ENCODE data around the gene FILIP1. TPM values are rescaled to one million over a fixed set of nuclear protein-coding genes. Genes with fewer than 3 reads are reported as not detected.

Gene FILIP1
- total RNA-seq, 1 donor from 2014 or later, result not detected

DNA sequence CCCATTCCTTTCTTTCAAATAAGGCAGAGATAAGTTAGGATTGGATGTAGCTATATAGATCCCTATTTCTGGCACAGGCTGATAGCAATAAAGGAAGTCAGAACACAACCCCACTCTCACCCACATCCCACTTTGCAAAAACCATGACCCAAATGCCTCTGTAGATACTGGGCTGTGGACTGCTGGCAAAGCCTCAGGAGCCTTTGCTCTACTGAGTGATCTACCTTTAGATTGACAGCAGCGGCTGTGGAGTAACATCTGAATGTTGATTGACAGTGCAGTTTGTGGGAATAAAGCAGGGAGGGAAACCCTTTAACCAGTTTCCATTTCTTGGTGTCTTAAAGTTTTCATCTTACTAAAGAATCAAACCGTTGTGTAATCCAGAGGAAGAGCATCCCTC lies 202.3 kb downstream of the FILIP1 start:
- intact Hi-C loops (cut with micrococcal nuclease), result no loop called here
- H3K9me3 Mint-ChIP-seq, result no peaks in the 10 kb centered on the region

DNA sequence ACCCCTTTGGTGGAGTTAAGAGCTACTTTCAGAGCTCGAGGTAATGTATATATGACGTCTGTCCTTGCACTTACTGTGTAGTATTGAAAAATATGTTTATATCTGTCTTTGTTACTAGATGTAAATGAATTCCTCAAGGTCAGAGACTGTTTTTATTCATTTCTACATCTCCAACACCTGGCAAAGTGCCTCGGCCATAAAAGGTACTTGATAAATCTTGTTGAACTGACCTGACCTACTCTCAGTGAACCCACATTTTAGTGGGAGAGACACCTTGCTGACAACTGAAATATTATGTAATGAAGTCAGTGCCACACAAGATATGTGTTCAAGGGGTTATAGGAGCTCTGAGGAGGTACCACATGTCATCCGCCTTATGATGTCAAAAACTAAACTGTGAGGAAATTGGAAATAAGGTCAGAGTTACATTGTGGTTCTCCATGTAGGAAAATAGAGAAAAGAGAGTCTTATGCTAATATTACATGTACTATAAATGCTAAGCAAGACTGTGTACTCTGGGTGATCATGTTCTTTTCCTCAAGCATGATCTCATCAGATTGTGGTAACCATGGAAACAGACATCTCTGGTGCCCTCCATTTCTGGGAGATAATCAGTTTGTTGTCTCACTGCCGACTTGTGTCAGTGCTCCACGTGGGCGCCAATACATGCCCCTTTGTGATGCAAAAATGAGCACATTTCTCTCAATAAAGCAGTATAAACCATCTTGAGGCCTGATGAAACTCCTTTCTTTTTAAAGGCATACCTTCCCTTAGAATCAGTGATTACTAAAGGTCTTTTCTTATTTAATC lies 203.3 kb downstream of the FILIP1 start:
- Mint-ChIP-seq H3K27me3 (ENCODE audit: insufficient read depth) (no peaks in the 10 kb centered on the region), H3K4me3 (no peak overlapping the region), H3K4me1 (ENCODE audit: low read depth) (peaks cover 35% of the 10 kb centered on the region), H3K27ac (no peak overlapping the region), H3K36me3 (ENCODE audit: low read depth) (peaks cover 6% of the 10 kb centered on the region), H3K9me3 (no peaks in the 10 kb centered on the region)
- no peak for DNase-seq (ENCODE audit: low spot score)
- intact Hi-C loops (cut with micrococcal nuclease), result no loop called here

More for the DNA sequence above, 202.3 kb downstream of the FILIP1 start:
- Mint-ChIP-seq H3K27me3 (ENCODE audit: insufficient read depth) (no peaks in the 10 kb centered on the region), H3K36me3 (ENCODE audit: low read depth) (peaks cover 6% of the 10 kb centered on the region), H3K4me3 (no peak overlapping the region), H3K27ac (no peak overlapping the region), H3K4me1 (ENCODE audit: low read depth) (peaks cover 33% of the 10 kb centered on the region)
- no peak for DNase-seq (ENCODE audit: low spot score)

DNA sequence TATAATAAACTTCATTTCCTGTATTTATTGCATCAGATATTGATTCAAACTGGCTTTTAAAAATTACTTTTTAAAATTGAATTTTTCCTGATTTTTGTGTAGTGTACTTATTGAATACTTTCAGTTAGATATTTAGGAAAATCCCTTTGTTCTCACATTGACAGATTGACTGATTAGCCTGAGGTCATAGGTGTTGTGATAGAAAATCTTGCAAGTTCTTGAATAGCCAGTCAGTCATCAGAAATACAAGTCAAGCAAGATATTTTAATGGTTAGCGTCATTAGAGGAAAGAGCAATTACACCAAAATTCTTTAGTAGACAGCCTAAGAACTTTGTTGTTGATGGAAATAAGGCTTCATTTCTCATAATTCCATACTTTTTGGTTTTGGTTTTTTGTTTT lies 205.6 kb downstream of the FILIP1 start:
- Mint-ChIP-seq H3K4me1 (ENCODE audit: low read depth) (peaks cover 35% of the 10 kb centered on the region), H3K27me3 (ENCODE audit: insufficient read depth) (no peaks in the 10 kb centered on the region), H3K9me3 (no peaks in the 10 kb centered on the region), H3K27ac (no peak overlapping the region), H3K36me3 (ENCODE audit: low read depth) (peaks cover 6% of the 10 kb centered on the region), H3K4me3 (no peak overlapping the region)
- intact Hi-C loops (cut with micrococcal nuclease), result no loop called here
- DNase-seq (ENCODE audit: low spot score), result no peak

DNA sequence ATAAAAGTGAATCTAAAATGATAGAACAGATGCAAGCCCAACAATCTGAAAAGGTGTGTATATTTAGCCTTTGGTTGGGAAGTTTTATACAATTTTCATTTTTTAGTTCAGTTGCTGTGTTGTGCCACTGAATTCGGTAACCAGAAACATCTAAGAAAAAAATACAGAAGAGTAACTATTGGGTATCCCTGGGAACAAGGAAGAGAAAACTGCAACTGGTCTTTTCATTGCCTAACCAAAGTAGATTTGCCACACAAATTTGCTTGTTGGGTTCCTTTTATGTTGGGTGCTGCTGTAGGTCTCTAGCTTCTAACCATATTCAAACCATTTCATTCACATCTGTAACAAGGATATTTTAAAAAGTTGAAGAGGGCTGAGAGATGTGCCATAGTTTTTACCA lies 206.2 kb downstream of the FILIP1 start:
- intact Hi-C loops (cut with micrococcal nuclease), result loop anchor here (1.0 kb wide), 1 partner anchor 10 kb away; no protein-coding TSS in a partner anchor
- Mint-ChIP-seq H3K36me3 (ENCODE audit: low read depth) (peaks cover 6% of the 10 kb centered on the region), H3K4me3 (no peak overlapping the region), H3K27me3 (ENCODE audit: insufficient read depth) (no peaks in the 10 kb centered on the region), H3K4me1 (ENCODE audit: low read depth) (peaks cover 39% of the 10 kb centered on the region), H3K9me3 (no peaks in the 10 kb centered on the region), H3K27ac (no peak overlapping the region)
- DNase-seq (ENCODE audit: low spot score), result no peak

DNA sequence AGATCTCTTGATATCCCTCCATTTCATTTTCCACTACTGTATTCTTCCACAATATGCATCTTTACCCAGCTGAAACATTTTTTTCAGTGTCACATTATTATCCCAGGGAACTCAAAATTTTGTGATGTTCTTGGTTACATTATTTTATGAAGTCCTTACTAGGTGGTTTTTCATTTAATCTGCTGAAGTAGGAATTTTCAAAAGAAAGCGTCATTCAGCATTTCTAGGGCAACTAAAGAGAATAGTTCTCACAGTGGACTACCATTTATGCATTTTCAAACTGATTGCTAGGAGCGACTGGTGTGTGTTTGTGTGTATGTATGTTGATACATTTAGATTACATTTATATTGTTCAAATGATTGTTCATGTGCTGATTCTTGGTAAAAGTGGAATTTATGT lies 206.6 kb downstream of the FILIP1 start:
- peak overlapping the region; percentile 75 for H3K4me3 Mint-ChIP-seq
- H3K9me3 Mint-ChIP-seq, result no peaks in the 10 kb centered on the region
- peaks cover 44% of the 10 kb centered on the region for H3K4me1 Mint-ChIP-seq (ENCODE audit: low read depth)
- H3K27ac Mint-ChIP-seq, result no peak overlapping the region
- no peaks in the 10 kb centered on the region for H3K27me3 Mint-ChIP-seq (ENCODE audit: insufficient read depth)
- intact Hi-C loops (cut with micrococcal nuclease), result loop anchor here (1.0 kb wide), 1 partner anchor 10 kb away; no protein-coding TSS in a partner anchor
- peaks cover 6% of the 10 kb centered on the region for H3K36me3 Mint-ChIP-seq (ENCODE audit: low read depth)
- DNase-seq (ENCODE audit: low spot score), result no peak

DNA sequence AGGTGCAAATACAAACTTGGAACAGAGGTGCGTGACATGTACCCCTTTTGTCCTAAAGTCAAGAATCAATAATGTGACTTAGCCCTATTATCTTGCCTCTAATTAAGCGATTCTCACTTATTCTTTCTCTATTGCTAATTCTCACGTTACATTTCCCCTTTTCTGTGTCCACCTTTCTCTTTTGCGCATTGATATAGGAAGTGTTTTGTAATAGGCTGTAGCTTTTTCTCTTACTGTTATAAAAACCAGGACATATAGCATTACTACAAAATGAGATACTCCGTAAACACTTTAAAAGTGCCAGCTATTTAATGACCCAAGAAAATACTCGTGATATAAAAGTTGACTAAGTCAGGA lies 208.3 kb downstream of the FILIP1 start:
- H3K4me3 Mint-ChIP-seq, result no peak overlapping the region
- no peaks in the 10 kb centered on the region for H3K27me3 Mint-ChIP-seq (ENCODE audit: insufficient read depth)
- DNase-seq (ENCODE audit: low spot score), result no peak
- H3K4me1 Mint-ChIP-seq (ENCODE audit: low read depth), result peaks cover 40% of the 10 kb centered on the region
- peaks cover 6% of the 10 kb centered on the region for H3K36me3 Mint-ChIP-seq (ENCODE audit: low read depth)
- H3K27ac Mint-ChIP-seq, result no peak overlapping the region
- intact Hi-C loops (cut with micrococcal nuclease), result loop anchor here (1.0 to 2.0 kb wide), 3 partner anchors 42 to 1764 kb away; partner anchors contain the start of genes COX7A2 and EEF1A1
- H3K9me3 Mint-ChIP-seq, result no peaks in the 10 kb centered on the region

DNA sequence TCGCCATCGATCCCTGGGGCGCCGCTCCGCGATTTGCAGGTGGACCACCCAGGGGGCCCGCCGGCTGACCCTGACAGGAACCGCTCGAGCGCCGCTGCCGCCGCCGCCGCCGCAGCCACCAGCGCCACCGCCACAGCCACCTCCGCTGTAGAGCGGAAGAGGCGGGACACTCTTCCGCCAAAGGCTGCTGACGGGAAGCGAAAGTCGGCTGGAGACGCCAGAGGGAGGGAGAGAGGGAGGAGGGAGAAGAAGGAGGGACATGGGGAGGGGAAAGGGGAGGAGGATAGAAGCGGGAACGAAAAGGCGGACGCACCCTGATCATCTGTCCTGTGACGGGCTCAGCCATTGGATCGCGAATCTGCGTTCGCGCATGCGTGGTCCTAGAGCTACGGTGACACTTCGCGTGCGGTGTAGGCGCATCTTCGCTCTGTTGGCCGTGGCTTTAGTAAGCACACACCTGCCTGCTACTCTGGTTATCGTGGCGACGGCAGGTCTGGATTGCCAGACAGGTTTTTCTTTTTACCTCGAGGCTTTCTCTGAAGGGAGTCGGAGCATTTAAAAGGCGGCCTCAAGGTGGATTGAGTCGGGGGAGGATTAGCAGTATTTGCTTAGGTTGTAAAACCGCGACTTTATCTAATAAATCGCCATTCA lies 208.8 kb downstream of the FILIP1 start, which contains the start of gene TMEM30A:
Gene TMEM30A (minus strand): TSS at position 161 of the 651 bp plus-strand sequence. CDS start 154 bp downstream, at position 7.
- intact Hi-C loops (cut with micrococcal nuclease), result loop anchor here (1.0 to 2.0 kb wide), 6 partner anchors 41 to 1764 kb away; partner anchors contain the start of genes COX7A2 and EEF1A1
- no peak within 1 kb of the TSS for H3K27ac Mint-ChIP-seq
- no peaks in the 10 kb centered on the region for H3K9me3 Mint-ChIP-seq
- H3K36me3 Mint-ChIP-seq (ENCODE audit: low read depth), result peaks cover 5% of the 10 kb centered on the region
- peaks cover 40% of the 10 kb centered on the region for H3K4me1 Mint-ChIP-seq (ENCODE audit: low read depth)
- no peak within 1 kb of the TSS for H3K4me3 Mint-ChIP-seq
- DNase-seq (ENCODE audit: low spot score), result peak; percentile 97
- no peaks in the 10 kb centered on the region for H3K27me3 Mint-ChIP-seq (ENCODE audit: insufficient read depth)

DNA sequence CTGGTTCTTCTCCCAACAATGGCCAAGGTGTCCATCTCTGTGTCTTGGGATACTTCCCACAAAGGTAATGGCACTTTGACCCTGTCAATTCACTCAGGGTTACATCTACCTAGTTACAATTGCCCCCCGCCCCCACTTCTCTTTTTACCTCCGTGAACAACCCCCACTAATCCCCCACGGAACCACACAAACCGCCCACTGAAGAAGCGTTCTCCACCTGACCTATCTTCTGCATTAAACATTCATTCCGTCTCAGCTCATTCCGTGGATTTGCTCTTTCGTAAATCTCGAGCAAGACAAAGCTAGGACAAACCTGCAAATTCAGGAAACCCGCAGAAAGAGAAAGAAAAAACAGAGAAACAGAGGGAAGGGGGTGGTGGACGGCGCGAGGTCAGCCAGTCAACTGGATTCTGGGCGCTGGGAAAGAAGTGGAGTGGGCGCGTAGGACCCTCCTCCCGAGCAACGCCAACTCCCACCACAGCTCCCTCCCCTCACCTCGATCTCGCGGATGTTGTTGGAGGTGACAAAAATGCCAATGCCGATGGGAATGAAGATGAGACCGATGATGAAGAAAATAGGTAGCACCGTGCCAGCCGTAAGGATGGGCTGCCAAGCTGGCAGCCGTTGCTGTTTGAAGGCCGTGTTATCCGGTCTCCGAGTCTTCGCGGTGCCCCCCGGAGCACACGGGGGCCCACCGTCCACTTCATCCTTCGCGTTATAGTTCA lies 209.5 kb downstream of the FILIP1 start:
- intact Hi-C loops (cut with micrococcal nuclease), result loop anchor here (1.0 to 2.0 kb wide), 4 partner anchors 67 to 1763 kb away; partner anchors contain the start of gene EEF1A1
- Mint-ChIP-seq H3K27me3 (ENCODE audit: insufficient read depth) (no peaks in the 10 kb centered on the region), H3K4me1 (ENCODE audit: low read depth) (peaks cover 45% of the 10 kb centered on the region), H3K27ac (no peak overlapping the region), H3K36me3 (ENCODE audit: low read depth) (peaks cover 6% of the 10 kb centered on the region), H3K4me3 (no peak overlapping the region), H3K9me3 (no peaks in the 10 kb centered on the region)
- DNase-seq (ENCODE audit: low spot score), result peak; percentile 8

DNA sequence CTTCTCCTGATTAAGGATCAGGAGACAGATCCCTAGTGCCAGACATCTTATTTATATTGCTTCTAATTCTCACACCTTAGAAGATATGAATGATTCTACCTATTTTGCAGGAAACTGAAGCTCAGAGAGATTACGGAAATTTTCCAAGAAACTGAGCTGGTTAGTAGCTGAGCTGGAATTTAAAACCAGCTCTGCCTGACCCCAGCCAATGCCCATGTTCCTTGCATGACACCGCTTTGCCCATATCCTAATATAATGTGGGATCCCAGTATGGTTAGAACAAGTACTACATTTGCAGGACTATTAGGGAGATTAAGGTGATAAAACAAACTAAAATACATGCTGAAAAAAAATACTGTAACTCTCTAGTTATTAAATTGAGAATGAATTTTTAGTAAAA lies 210.9 kb downstream of the FILIP1 start:
- peaks cover 14% of the 10 kb centered on the region for H3K36me3 Mint-ChIP-seq (ENCODE audit: low read depth)
- no peaks in the 10 kb centered on the region for H3K27me3 Mint-ChIP-seq (ENCODE audit: insufficient read depth)
- intact Hi-C loops (cut with micrococcal nuclease), result no loop called here
- DNase-seq (ENCODE audit: low spot score), result no peak
- peak overlapping the region; percentile 14 for H3K27ac Mint-ChIP-seq
- peaks cover 51% of the 10 kb centered on the region for H3K4me1 Mint-ChIP-seq (ENCODE audit: low read depth)
- no peaks in the 10 kb centered on the region for H3K9me3 Mint-ChIP-seq
- no peak overlapping the region for H3K4me3 Mint-ChIP-seq

DNA sequence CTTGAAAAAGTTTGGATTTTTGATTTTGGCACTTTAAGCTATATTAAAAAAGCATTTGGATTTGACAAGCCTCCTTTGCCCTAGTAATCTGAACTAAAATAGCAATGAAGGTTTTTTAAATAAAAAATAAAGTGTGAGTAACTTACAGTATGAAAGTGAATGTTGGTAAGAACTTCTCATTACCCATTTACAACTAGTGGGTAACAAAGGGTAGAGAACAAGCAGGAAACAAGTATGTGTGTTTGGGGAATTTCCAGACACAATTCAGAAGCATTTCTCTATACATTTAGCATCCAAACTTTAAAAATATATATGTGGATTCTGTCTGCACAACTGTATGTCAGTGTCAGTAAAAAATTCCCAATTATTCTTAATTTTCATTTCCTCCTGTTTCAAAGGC lies 211.9 kb downstream of the FILIP1 start:
- intact Hi-C loops (cut with micrococcal nuclease), result loop anchor here (1.0 kb wide), 2 partner anchors 9 to 15 kb away; no protein-coding TSS in a partner anchor
- Mint-ChIP-seq H3K4me3 (peak overlapping the region; percentile 76), H3K27me3 (ENCODE audit: insufficient read depth) (no peaks in the 10 kb centered on the region), H3K9me3 (no peaks in the 10 kb centered on the region), H3K4me1 (ENCODE audit: low read depth) (peaks cover 45% of the 10 kb centered on the region), H3K36me3 (ENCODE audit: low read depth) (peaks cover 18% of the 10 kb centered on the region), H3K27ac (peak overlapping the region; percentile 62)
- no peak for DNase-seq (ENCODE audit: low spot score)

DNA sequence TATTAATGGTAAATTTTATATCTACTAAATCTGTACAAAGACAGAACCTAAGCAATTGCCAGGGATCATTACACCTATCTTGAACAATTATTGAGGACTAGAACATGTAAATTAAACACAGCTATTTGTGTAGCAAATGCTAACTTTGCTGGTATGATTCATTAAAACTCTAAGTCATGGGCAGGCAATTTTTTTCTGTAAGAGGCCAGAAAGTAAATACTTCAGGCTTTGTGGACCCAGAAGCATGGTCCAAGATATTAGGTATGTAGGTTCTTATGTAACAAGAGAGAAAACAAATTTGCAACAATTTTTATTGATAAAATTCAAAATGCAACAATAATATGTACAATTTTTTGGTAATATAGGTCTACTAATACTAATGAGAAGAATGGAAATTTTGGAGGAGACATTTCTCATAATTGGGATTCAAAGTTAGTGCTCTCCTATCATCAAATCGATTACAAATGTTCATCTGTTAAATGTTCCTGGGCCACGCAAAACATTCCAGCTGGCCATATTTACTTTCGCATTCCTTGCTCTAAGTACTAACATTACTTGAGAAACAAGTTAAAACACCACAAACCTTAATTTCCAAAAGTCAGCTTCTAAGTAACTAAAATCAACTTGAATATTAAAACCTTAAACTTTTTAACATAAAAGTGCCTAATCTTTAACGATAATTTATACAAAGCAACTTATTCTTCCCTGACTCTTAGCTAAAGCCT lies 213.3 kb downstream of the FILIP1 start:
- DNase-seq (ENCODE audit: low spot score), result no peak
- Mint-ChIP-seq H3K4me1 (ENCODE audit: low read depth) (peaks cover 53% of the 10 kb centered on the region), H3K4me3 (peak overlapping the region; percentile 37), H3K36me3 (ENCODE audit: low read depth) (peaks cover 28% of the 10 kb centered on the region), H3K9me3 (peaks cover 3% of the 10 kb centered on the region), H3K27me3 (ENCODE audit: insufficient read depth) (no peaks in the 10 kb centered on the region), H3K27ac (no peak overlapping the region)
- intact Hi-C loops (cut with micrococcal nuclease), result no loop called here

DNA sequence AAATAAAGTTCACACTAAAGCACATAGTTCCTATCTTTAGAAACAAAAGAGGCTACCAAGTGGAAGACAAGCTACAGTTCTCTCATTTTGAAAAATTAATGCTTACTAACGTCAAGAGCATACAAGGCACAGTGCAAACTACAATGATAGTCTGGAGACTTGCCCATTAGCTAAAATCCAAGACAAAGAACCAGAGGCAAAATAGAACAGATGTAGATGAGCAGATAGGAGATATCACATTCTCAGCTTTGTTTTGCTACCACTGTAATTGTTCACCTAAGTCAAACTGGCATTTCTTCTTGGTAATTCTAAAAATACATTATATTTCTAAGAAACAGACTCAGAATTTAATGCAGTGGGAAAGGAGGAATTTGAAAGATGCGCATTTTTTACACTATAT lies 214.2 kb downstream of the FILIP1 start:
- Mint-ChIP-seq H3K27ac (no peak overlapping the region), H3K4me1 (ENCODE audit: low read depth) (peaks cover 60% of the 10 kb centered on the region), H3K9me3 (peaks cover 7% of the 10 kb centered on the region), H3K4me3 (no peak overlapping the region), H3K27me3 (ENCODE audit: insufficient read depth) (no peaks in the 10 kb centered on the region), H3K36me3 (ENCODE audit: low read depth) (peaks cover 33% of the 10 kb centered on the region)
- intact Hi-C loops (cut with micrococcal nuclease), result no loop called here
- no peak for DNase-seq (ENCODE audit: low spot score)

Data from activated T-helper 1 cell treated with anti-CD3 and anti-CD28 coated beads, Interleukin-12 subunit alpha, Interleukin-12 subunit beta, Interleukin-2, Interleukin-4 antibody, amounts not matched to agents 30 ng/mL and 10 ng/mL and 1 ng/mL, durations not matched to agents 14 hours and 24 hours and 36 hours (primary cell).